ENCODE results near the gene GSTA1.
"Not testable (repeated sequence)": the region's sequence is repeated elsewhere in the genome, so short reads cannot be mapped to it uniquely, and the experiment has no call there.

Gene GSTA1

GRCh38 chr6:52802806-52803205, 810 bp downstream of the GSTA1 start:
- no peak for ATAC-seq

GRCh38 chr6:52801188-52801841, 2.3 kb downstream of the GSTA1 start:
- ATAC-seq: no peak

- not testable (repeated sequence) for ATAC-seq
These were observed 4.3 kb downstream of the GSTA1 start for GRCh38 chr6:52799272-52799671.

- not testable (repeated sequence) for ATAC-seq
These were observed 9.2 kb downstream of the GSTA1 start for GRCh38 chr6:52794366-52794765.

- ATAC-seq: no peak
These were observed 12.8 kb downstream of the GSTA1 start for GRCh38 chr6:52790861-52791260.

- not testable (repeated sequence) for ATAC-seq
These were observed 14.0 kb downstream of the GSTA1 start for GRCh38 chr6:52789658-52790057.

GRCh38 chr6:52788478-52788877, 15.1 kb downstream of the GSTA1 start:
- peak in 1 of 2 donors; percentile 24 for ATAC-seq

- ATAC-seq: no peak
These were observed 15.7 kb downstream of the GSTA1 start for GRCh38 chr6:52787917-52788316.

- no peak for ATAC-seq
These were observed 17.2 kb downstream of the GSTA1 start for GRCh38 chr6:52786249-52786956.

GRCh38 chr6:52782696-52783274, 20.8 kb downstream of the GSTA1 start:
- not testable (repeated sequence) for ATAC-seq

- not testable (repeated sequence) for ATAC-seq
These were observed 21.4 kb downstream of the GSTA1 start for GRCh38 chr6:52782209-52782608.

GRCh38 chr6:52779237-52779636, 24.4 kb downstream of the GSTA1 start:
- no peak for ATAC-seq

- not testable (repeated sequence) for ATAC-seq
These were observed 26.8 kb downstream of the GSTA1 start for GRCh38 chr6:52776711-52777351.

GRCh38 chr6:52769399-52769798, 34.2 kb downstream of the GSTA1 start:
- not testable (repeated sequence) for ATAC-seq

- ATAC-seq: not testable (repeated sequence)
These were observed 36.0 kb downstream of the GSTA1 start for GRCh38 chr6:52767658-52768057.

- ATAC-seq: not testable (repeated sequence)
These were observed 40.2 kb downstream of the GSTA1 start, which contains the start of gene GSTA2 for GRCh38 chr6:52763322-52763916. TSS of gene GSTA2 (minus strand) at chr6:52763475. CDS start at chr6:52757947, 5,528 bp downstream.

GRCh38 chr6:52761673-52762491, 41.7 kb downstream of the GSTA1 start:
- not testable (repeated sequence) for ATAC-seq

GRCh38 chr6:52760105-52760765, 43.4 kb downstream of the GSTA1 start:
- no peak for ATAC-seq

GRCh38 chr6:52759085-52759484, 44.5 kb downstream of the GSTA1 start:
- no peak for ATAC-seq

- not testable (repeated sequence) for ATAC-seq
These were observed 45.8 kb downstream of the GSTA1 start for GRCh38 chr6:52757651-52758338.

GRCh38 chr6:52754443-52754842, 49.2 kb downstream of the GSTA1 start:
- no peak for ATAC-seq
